Memory B cell (primary cell): Measurements from ENCODE around the gene SIX3.

ENCODE experiments used
- ATAC-seq: fragments of 150-1000 bp; cut with Tn5 transposase; 2 replicates; pipeline ENCODE4 v1.10.0; 2021; ENCODE audit warnings: low read depth, mild to moderate bottlenecking, moderate library complexity
- DNase-seq, 2 donors: peaks; one replicate each; pipeline ENCODE4 v3.0.0; 2022; ENCODE audit warnings: low spot score in 2 of 2
- H3K27ac Mint-ChIP-seq: one replicate; pipeline ENCODE4 v1.8.0; 2022; ENCODE audit warnings: mild to moderate bottlenecking, moderate library complexity, mixed read lengths
- H3K27me3 Mint-ChIP-seq: one replicate; pipeline ENCODE4 v1.8.0; 2022; ENCODE audit warnings: mixed read lengths
- H3K36me3 Mint-ChIP-seq: one replicate; pipeline ENCODE4 v1.8.0; 2022; ENCODE audit warnings: mild to moderate bottlenecking, mixed read lengths
- H3K4me1 Mint-ChIP-seq: one replicate; pipeline ENCODE4 v1.8.0; 2022; ENCODE audit warnings: mixed read lengths
- H3K4me3 Mint-ChIP-seq: one replicate; pipeline ENCODE4 v1.8.0; 2022; ENCODE audit warnings: mild to moderate bottlenecking, moderate library complexity, mixed read lengths
- H3K9me3 Mint-ChIP-seq: one replicate; pipeline ENCODE4 v1.8.0; 2022; ENCODE audit warnings: mixed read lengths

Gene SIX3

DNA sequence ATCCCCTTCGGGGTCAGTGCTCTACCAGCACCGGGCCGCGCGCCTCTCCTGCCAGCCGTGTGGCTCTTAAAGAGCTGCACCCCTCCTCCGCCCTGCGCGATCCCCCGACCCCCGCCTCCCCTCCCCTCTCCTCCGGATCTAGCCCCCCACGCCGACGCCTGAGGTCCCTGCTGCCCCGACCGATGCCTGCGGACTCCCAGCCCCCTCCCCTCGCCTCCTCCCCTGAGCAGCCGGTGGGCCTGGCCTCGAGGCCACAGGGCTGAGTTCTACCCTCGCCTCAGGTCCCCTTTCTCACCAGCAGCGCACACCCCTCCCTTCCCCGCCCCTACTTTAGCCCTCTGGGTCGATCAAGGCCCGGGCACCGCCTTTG, 5.8 kb upstream of the SIX3 start:
- H3K36me3 Mint-ChIP-seq, result no peaks in the 10 kb centered on the region
- ATAC-seq, result no peak
- no peaks in the 10 kb centered on the region for H3K9me3 Mint-ChIP-seq
- no peak for DNase-seq
- no peak overlapping the region for H3K27ac Mint-ChIP-seq
- H3K4me1 Mint-ChIP-seq, result peaks cover 16% of the 10 kb centered on the region
- H3K27me3 Mint-ChIP-seq, result peaks cover 34% of the 10 kb centered on the region
- H3K4me3 Mint-ChIP-seq, result no peak overlapping the region

DNA sequence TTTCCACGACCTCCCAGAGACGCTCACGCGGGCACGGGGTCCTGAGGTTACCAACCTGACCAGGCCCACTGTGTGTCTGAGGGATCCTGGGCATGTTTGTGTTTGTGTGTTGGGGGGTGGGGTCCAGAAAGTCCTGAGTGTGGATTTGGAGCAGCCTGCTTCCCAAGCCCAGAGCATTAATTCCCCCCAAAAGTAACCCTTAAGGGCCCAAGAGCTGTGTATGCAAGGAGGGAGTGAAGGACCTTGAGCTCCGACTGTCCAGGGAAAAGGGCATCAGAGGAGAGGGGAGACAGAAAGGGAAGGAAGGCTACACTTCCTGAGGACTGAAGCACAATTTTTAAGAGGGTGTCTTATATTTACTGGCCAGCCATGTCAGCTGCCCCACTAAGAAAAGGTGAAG, 5.2 kb upstream of the SIX3 start:
- no peak for DNase-seq
- no peak for ATAC-seq
- Mint-ChIP-seq H3K9me3 (no peaks in the 10 kb centered on the region), H3K36me3 (no peaks in the 10 kb centered on the region), H3K4me1 (peaks cover 19% of the 10 kb centered on the region), H3K27me3 (peaks cover 35% of the 10 kb centered on the region), H3K27ac (no peak overlapping the region), H3K4me3 (no peak overlapping the region)

DNA sequence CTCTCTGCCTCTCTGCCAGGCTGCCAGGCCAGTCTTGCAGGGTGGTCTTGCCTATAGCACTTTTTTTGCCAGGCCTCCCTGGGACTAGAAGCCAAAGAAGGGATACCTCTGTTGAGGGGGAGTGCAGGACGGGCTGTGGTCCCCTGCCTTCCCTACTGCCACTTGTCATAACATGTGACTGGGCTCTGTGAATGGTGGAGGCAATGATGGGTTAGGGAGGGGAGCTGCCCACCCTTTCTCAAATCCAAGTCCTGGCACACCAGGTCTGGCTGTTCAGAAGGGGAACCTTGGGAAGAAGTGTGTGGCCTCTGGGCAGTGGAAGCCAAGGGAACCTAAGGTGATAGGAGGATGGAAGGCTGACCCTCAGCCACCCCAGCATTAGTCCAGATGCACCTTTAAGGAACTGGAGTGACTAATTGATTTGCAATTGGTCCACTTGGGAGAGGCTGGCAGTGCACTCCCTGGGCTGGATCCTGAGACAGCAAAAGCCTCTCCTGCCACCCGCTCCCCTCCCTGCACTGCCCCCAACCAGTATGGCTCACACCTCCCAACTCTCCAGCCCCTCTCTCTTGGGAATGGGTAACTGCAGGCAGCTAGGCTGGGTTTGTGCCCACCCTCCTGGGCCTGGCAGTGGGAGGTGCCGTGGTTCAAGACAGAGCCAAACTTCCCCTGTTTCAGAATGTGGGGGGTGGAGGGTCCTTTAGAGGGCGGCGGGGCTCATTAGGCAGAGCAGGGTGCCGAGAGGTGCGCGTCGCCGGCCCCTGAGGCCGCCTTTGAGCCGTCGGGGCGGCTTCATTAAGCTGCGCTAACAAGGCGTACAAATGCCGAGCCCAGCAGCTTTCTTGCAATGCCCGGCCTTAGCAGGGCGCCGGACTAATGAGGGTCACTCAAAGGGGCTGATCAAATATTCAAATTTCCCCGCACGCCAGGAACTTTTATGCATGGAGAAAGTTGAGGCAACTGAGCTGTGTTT, 4.5 kb upstream of the SIX3 start:
- H3K27me3 Mint-ChIP-seq, result peaks cover 40% of the 10 kb centered on the region
- ATAC-seq, result no peak

DNA sequence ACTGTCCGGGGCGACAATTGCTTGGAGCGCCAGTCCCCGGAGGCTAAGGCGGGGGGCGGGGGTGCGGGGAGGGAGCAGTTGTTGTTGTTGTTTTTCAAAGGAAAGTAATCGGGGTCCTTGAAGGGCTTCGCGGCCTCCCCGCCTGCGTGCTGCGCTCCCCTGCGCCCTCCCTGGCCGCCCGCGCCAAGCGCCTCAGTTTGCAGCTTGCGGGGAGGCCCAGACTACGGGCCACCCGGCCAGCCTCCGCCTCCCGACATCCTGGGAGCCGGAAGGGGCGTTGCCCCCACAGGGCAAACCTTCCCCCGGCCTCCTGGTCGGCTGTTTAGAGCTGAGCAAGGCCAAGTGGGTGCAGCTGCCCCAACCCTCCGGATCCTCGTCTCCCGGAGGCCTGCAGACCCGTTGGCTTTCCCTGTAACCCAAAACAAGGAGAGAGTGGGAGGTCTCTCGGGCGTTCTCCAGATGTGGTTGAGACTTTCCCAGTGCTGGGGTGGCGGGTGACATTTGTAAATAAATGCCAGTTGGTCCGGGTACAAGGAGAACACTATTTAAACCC, 3.7 kb upstream of the SIX3 start:
- DNase-seq (no peak), ATAC-seq (no peak)
- Mint-ChIP-seq H3K27ac (no peak overlapping the region), H3K36me3 (no peaks in the 10 kb centered on the region), H3K4me3 (peak overlapping the region; percentile 52), H3K4me1 (peaks cover 25% of the 10 kb centered on the region), H3K27me3 (peaks cover 36% of the 10 kb centered on the region), H3K9me3 (no peaks in the 10 kb centered on the region)

More for the DNA sequence above, 4.5 kb upstream of the SIX3 start:
- Mint-ChIP-seq H3K4me3 (peak overlapping the region; percentile 52), H3K36me3 (no peaks in the 10 kb centered on the region), H3K4me1 (peaks cover 25% of the 10 kb centered on the region), H3K9me3 (no peaks in the 10 kb centered on the region), H3K27ac (no peak overlapping the region)
- DNase-seq, result no peak

DNA sequence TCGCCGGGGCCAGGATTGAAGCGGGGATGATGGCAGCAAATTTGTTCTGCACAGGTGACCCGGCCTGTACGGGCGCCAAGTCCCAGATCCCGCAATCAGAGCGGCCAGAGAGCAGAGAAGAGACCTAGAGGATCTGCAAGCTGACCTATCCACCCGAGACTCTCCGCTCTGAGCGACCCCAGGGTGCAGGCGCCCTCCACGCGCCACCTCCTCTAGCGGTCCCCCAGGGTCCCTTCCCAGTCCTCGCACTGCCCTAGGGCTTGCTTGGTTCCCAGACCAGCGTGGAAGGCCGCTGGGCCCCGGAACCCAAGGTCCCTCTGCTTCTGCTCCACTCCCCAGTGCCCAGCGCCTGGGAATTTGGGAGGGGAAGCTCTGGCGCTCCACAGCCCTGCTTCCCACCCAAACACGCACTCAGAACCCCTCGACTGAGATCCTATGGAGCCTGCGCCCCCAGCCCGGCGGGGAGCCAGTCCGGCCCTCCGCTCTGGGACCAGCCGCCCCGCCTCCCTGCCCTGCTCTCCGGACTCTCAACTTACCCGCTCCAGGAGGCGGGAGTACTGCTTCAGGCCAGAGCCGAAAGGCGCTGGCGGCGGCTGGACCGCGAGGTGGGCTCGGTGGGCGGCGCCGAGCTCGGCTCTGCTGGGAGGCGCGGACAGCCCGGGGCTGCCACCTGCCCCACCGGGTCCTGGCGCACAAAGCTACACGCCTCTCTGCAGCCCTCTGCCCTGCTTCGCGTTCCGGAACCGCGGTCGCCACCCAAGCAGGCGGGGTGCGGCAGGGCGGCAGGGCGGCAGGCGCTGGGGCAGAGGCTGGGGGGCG, 3.0 kb upstream of the SIX3 start:
- peaks cover 32% of the 10 kb centered on the region for H3K4me1 Mint-ChIP-seq
- H3K27me3 Mint-ChIP-seq, result peaks cover 38% of the 10 kb centered on the region
- no peak overlapping the region for H3K27ac Mint-ChIP-seq
- H3K4me3 Mint-ChIP-seq, result no peak overlapping the region
- no peak for DNase-seq
- no peak for ATAC-seq
- no peaks in the 10 kb centered on the region for H3K9me3 Mint-ChIP-seq
- no peaks in the 10 kb centered on the region for H3K36me3 Mint-ChIP-seq

DNA sequence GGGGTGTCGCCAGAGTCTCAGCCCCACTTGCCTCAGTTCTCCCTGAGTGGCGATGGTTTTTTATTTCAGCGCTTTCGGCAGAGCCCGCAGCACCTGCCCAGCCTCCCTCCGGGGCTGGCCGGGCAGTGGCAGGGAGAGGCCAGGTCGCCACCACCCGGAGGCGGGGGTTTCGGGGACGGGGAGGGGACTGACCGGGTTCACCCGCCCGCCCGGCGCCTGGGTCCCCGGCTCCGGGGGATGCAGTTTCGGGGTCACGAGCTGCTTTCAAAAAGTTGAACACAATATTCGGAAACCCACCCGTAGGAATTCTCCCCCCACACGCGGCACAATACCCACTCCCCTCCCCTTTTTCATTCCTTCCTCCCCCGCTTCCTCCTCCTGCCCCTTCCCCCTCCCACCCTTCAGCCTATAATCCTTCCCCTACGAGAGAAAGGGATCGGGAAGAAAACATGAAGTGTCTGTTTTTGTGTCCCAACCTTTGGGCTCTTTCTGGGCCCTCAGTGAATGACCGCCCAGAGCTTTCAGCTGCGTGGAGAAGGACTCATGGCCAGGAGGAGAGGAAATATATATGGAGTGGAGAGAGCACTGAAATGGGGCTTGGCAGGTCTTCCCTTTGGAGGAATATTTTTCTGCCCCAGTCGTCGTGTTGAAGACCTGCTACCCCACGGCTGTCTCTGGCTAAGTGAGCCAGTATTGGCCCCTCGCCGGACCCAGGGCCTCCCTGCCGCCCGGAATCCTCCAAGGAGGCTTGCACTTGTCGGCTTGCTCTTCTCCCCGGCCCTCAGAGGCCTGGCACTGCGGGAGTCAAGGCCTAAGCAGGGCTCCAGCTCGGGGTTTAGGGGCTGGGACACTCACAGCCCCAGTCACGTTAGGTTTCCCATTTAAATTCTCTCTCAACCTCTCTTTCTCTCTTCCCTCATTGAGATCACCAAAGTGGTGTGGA, 2.1 kb upstream of the SIX3 start:
- Mint-ChIP-seq H3K9me3 (no peaks in the 10 kb centered on the region), H3K27ac (no peak overlapping the region), H3K4me3 (peak overlapping the region; percentile 37), H3K4me1 (peaks cover 33% of the 10 kb centered on the region), H3K27me3 (peaks cover 37% of the 10 kb centered on the region), H3K36me3 (no peaks in the 10 kb centered on the region)
- DNase-seq (no peak), ATAC-seq (no peak)

DNA sequence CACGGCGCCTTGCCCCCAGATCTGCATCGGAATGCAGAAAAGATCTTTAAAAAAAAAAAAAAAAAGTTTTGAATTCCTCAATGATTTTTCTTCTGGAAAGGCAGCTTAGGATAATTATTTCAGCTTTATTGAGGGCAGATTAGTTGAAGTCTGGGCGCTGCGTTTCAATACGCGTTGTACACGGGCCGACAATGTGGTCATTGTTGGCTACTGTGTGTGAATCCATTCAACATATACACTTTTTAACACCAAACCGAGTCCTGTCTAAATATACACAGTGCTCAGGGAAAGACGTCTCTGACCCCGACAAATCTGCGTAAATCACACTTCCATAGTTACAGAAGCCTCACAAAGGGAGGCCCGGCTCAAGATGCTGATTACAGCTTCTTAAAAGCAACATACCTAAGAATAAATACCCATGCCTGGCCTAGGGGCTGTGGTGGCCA, 1.4 kb upstream of the SIX3 start:
- peaks cover 38% of the 10 kb centered on the region for H3K4me1 Mint-ChIP-seq
- H3K27ac Mint-ChIP-seq, result no peak overlapping the region
- DNase-seq (no peak), ATAC-seq (no peak)
- H3K9me3 Mint-ChIP-seq, result no peaks in the 10 kb centered on the region
- peaks cover 39% of the 10 kb centered on the region for H3K27me3 Mint-ChIP-seq
- peak overlapping the region; percentile 14 for H3K4me3 Mint-ChIP-seq
- H3K36me3 Mint-ChIP-seq, result no peaks in the 10 kb centered on the region

DNA sequence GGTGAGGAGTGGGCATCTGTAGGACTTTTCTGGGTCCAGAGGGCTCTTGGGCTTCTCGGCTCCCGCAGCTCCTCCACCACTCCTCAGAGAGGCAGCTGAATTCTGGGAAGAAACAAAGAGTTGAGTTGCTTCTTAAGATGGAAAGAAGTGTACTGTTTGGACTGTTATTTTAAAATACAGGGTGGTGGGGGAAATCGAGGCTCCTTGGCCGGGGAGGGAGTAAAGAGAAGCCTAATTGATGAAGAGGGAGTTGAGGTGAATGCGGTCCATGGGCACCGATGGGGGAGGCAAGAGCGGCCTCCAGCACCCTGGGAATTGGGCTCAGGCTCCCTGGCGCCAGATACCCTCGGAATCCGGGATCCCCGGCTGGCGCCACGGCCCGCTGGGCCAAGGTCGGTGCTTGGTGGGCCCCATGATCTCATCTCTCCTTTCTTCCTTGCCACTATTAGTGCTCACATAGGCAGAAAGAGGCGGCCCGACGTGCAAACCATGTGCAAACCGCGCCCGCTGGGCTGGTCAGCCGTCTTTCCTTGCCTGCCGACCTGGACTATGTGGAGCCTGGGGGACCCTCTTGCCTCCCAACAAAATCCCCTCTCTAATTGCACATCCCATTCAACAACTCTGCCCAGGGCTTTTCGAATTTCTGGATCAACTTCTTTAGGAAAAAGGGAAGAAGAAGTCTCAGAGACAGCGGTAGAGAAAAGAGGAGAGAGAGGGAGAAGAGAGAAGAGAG, 604 bp upstream of the SIX3 start:
- H3K27ac Mint-ChIP-seq, result peak overlapping the region; percentile 89
- peak overlapping the region; percentile 79 for H3K4me3 Mint-ChIP-seq
- no peak for ATAC-seq
- no peaks in the 10 kb centered on the region for H3K36me3 Mint-ChIP-seq
- DNase-seq, result no peak
- peaks cover 37% of the 10 kb centered on the region for H3K4me1 Mint-ChIP-seq
- H3K27me3 Mint-ChIP-seq, result peaks cover 44% of the 10 kb centered on the region
- H3K9me3 Mint-ChIP-seq, result no peaks in the 10 kb centered on the region

DNA sequence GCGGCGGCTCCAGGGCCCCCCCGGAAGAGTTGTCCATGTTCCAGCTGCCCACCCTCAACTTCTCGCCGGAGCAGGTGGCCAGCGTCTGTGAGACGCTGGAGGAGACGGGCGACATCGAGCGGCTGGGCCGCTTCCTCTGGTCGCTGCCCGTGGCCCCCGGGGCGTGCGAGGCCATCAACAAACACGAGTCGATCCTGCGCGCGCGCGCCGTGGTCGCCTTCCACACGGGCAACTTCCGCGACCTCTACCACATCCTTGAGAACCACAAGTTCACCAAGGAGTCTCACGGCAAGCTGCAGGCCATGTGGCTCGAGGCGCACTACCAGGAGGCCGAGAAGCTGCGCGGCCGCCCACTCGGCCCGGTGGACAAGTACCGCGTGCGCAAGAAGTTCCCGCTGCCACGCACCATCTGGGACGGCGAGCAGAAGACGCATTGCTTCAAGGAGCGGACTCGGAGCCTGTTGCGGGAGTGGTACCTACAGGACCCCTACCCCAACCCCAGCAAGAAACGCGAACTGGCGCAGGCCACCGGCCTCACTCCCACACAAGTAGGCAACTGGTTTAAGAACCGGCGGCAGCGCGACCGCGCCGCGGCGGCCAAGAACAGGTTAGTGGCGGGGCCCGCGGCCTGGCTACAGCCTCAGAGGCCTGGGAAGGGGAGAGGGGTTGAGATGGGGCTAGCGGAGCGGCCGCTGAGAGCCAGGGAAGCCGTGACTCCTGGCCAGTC, 965 bp downstream of the SIX3 start:
- H3K36me3 Mint-ChIP-seq, result no peaks in the 10 kb centered on the region
- peaks cover 37% of the 10 kb centered on the region for H3K4me1 Mint-ChIP-seq
- H3K9me3 Mint-ChIP-seq, result no peaks in the 10 kb centered on the region
- DNase-seq (no peak), ATAC-seq (no peak)
- peaks cover 42% of the 10 kb centered on the region for H3K27me3 Mint-ChIP-seq
- H3K4me3 Mint-ChIP-seq, result peak overlapping the region; percentile 70
- peak overlapping the region; percentile 89 for H3K27ac Mint-ChIP-seq

DNA sequence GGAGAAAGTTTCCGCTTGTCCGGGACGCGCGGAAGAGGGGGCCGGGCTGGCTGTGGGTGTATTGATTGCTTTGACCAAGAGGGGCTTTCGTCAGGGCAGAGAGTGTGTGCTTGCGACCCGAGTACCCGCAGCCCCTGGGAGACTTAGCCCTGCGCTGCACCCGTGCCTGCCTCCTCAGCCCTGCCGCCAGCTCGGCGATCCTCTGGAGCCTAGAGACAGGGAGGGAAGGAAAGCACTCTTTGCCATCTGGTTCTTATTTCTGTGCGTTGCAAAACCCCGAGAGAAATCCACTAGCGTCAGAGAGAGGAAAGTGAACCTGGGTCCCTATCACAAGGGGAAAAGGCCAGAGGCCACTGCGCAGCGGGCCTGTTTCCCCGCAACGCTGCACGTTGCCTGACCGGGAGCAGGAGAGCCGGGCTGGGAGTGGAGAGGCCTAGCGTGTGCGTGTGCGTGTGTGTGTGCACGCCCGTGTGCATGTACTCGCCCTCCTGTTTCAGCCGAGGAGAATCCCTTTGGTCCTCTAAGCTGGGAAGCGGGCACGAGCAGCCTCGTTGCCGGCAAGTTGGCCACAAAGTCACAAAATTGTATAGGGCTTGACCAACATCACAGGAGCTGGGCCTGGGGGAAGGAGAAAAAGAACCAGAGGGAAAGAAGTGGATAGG, 1.7 kb downstream of the SIX3 start:
- Mint-ChIP-seq H3K36me3 (no peaks in the 10 kb centered on the region), H3K27ac (peak overlapping the region; percentile 58), H3K4me3 (peak overlapping the region; percentile 70), H3K27me3 (peaks cover 47% of the 10 kb centered on the region), H3K9me3 (no peaks in the 10 kb centered on the region), H3K4me1 (peaks cover 37% of the 10 kb centered on the region)
- DNase-seq (no peak), ATAC-seq (no peak)

DNA sequence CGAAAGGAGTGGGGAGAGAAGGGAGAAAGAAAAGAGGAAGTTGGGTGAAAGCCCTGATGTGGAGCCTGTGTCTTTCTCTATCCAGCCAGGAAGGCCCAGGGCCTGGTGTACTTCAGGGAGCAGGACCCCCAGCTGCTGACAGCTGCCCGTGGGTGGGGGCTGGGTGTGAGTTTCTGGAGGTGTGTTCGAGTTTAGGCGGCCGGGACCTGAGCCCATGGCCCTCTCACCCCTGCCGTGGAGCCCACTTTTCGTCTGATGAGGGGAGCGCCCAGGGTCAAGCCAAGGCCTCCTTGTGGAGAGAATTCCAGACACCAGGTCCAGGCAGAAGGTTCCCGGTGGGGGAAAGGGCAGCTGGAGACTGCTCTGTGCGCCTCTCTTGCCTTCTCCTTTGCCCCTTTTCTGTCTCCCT, 2.2 kb downstream of the SIX3 start:
- Mint-ChIP-seq H3K27ac (no peak overlapping the region), H3K27me3 (peaks cover 50% of the 10 kb centered on the region), H3K9me3 (no peaks in the 10 kb centered on the region), H3K4me3 (peak overlapping the region; percentile 70), H3K4me1 (peaks cover 37% of the 10 kb centered on the region), H3K36me3 (no peaks in the 10 kb centered on the region)
- ATAC-seq (peak; percentile 14), DNase-seq (no peak)
